GM19240 (cell line): ENCODE measurements around the gene RIMBP2.

Source experiments
- DNase-seq: peaks from one replicate; pipeline ENCODE4 v3.0.0; 2011; ENCODE audit warnings: low spot score; ENCODE audit not compliant: insufficient read length

The RIMBP2 gene

GRCh38 chr12:130737731-130738130 is 21.6 kb upstream of the RIMBP2 start:
- DNase-seq: no peak

- no peak for DNase-seq
These were observed 13.2 kb upstream of the RIMBP2 start for GRCh38 chr12:130729344-130729743.

GRCh38 chr12:130728158-130729058 is 12.3 kb upstream of the RIMBP2 start:
- no peak for DNase-seq

GRCh38 chr12:130719263-130719859 is 3.3 kb upstream of the RIMBP2 start:
- DNase-seq: no peak

GRCh38 chr12:130717752-130718151 is 1.7 kb upstream of the RIMBP2 start:
- no peak for DNase-seq

GRCh38 chr12:130716969-130717366 is 869 bp upstream of the RIMBP2 start:
- DNase-seq: no peak

GRCh38 chr12:130715150-130715997 is 725 bp downstream of the RIMBP2 start:
- no peak for DNase-seq

GRCh38 chr12:130714591-130715149 is 1.4 kb downstream of the RIMBP2 start:
- DNase-seq: no peak

GRCh38 chr12:130714091-130714590 is 2.0 kb downstream of the RIMBP2 start:
- no peak for DNase-seq

- no peak for DNase-seq
These were observed 2.5 kb downstream of the RIMBP2 start for GRCh38 chr12:130713581-130713991.

GRCh38 chr12:130712346-130713065 is 3.6 kb downstream of the RIMBP2 start:
- no peak for DNase-seq

GRCh38 chr12:130711756-130712155 is 4.3 kb downstream of the RIMBP2 start:
- DNase-seq: no peak

GRCh38 chr12:130710733-130711080 is 5.4 kb downstream of the RIMBP2 start:
- DNase-seq: no peak

GRCh38 chr12:130709971-130710732 is 5.9 kb downstream of the RIMBP2 start:
- no peak for DNase-seq

- DNase-seq: no peak
These were observed 6.7 kb downstream of the RIMBP2 start for GRCh38 chr12:130709151-130709970.

- DNase-seq: no peak
These were observed 7.5 kb downstream of the RIMBP2 start for GRCh38 chr12:130708648-130709047.

- DNase-seq: no peak
These were observed 8.6 kb downstream of the RIMBP2 start for GRCh38 chr12:130707571-130707891.

- DNase-seq: no peak
These were observed 9.1 kb downstream of the RIMBP2 start for GRCh38 chr12:130706885-130707570.

GRCh38 chr12:130706311-130706710 is 9.8 kb downstream of the RIMBP2 start:
- DNase-seq: no peak
